ENCODE data around the gene GNB2. TPM values are rescaled to one million over a fixed set of nuclear protein-coding genes. Genes with fewer than 3 reads are reported as not detected.
A peak's percentile ranks its signal among the peaks of the same experiment; 100 is the strongest.

Gene GNB2
- total RNA-seq, 1 experiment from 2014 or later, result 174 TPM

DNA sequence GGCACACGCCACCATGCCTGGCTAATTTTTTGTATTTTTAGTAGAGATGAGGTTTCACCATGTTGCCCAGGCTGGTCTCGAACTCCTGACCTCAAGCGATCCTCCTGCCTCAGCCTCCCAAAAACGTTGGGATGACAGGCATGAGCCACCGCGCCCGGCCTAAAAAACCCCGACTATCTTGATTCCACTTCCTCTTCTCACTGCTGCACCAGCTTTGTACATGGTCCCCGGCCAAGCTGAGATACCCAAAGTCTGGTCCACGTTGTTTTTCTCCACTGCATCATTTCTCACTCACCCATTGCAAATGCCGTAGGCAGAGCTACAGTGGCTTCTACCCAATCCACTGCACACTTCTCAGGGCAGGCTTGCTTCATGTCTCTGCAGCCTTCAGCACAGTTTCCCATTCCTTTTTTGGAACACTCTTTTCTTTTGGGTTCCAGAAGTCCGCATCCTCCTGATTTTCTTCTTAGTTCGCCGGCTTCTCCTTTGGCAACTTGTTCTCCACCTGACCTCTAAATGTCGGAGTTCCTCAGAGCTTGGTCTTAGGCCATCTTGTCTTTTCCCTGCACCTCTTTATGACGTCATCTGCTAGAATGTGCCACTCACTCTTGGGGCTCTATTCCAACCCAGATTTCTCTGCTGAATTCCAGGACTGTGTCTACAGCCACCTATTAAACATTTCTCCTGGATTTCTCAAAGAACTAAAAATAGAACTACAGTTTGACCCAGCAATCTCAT, 6.0 kb upstream of the GNB2 start:
- Histone ChIP-seq H3K27ac (ENCODE audit: insufficient read length, low read depth, low read length) (no peak overlapping the region), H3K23me2 (ENCODE audit: insufficient read length, low read depth, low read length, poor library complexity, severe bottlenecking) (no peaks in the 10 kb centered on the region), H3K4me1 (ENCODE audit: insufficient read depth, low read length) (no peaks in the 10 kb centered on the region), H3K18ac (ENCODE audit: insufficient read length, low read depth, low read length) (no peak overlapping the region), H4K8ac (replicated peaks; ENCODE audit: insufficient read length, low read depth, low read length) (no peak overlapping the region), H3T11ph (ENCODE audit: low read length) (no peak overlapping the region), H3K4ac (ENCODE audit: low read depth, low read length) (no peak overlapping the region), H3K14ac (ENCODE audit: insufficient read depth, low read length) (no peak overlapping the region), H3K79me2 (ENCODE audit: insufficient read depth, low read length) (no peaks in the 10 kb centered on the region), H3K56ac (ENCODE audit: insufficient read length, low read depth, low read length) (no peak overlapping the region), H2BK120ac (ENCODE audit: low read depth, low read length, poor library complexity, severe bottlenecking) (no peak overlapping the region), H2BK5ac (ENCODE audit: insufficient read length, low read length) (no peak overlapping the region), H3K23ac (ENCODE audit: insufficient read length, low read depth, low read length) (no peak overlapping the region), H3K9ac (ENCODE audit: extremely low read depth, insufficient read length, low read length) (no peak overlapping the region), H2AFZ (ENCODE audit: low read length) (no peak overlapping the region), H2BK15ac (ENCODE audit: low read depth, low read length) (no peak overlapping the region), H4K20me1 (ENCODE audit: control insufficient read depth, insufficient read depth, insufficient read length) (no peaks in the 10 kb centered on the region), H4K91ac (ENCODE audit: insufficient read length, low read depth, low read length) (no peak overlapping the region), H2BK12ac (ENCODE audit: insufficient read length, low read depth, low read length) (no peak overlapping the region), H3K27me3 (ENCODE audit: insufficient read depth, low read length) (no peaks in the 10 kb centered on the region), H4K5ac (ENCODE audit: insufficient read length, low read depth, low read length) (no peak overlapping the region), H3K9me3 (ENCODE audit: control insufficient read depth, low read depth, low read length) (no peaks in the 10 kb centered on the region), H3K79me1 (ENCODE audit: insufficient read depth, low read depth, low read length, poor library complexity, severe bottlenecking) (no peaks in the 10 kb centered on the region), H2BK20ac (ENCODE audit: low read depth, low read length, poor library complexity, severe bottlenecking) (no peak overlapping the region), H2AK5ac (ENCODE audit: insufficient read length, low read length) (no peak overlapping the region), H3K4me2 (ENCODE audit: insufficient read depth, insufficient read length, low read length) (no peak overlapping the region)
- no CpG with 5 or more reads among the region's 16 CpGs for WGBS (ENCODE audit: extremely low coverage, insufficient read length, low lambda C conversion rate)
- peaks cover 41% of the 10 kb centered on the region for H3K27me3 Mint-ChIP-seq (ENCODE audit: low read depth)
- peak overlapping the region in 1 of 3 experiments; percentile 9; a peak in 1 of 7 replicates for H3K27ac Mint-ChIP-seq
- H3K36me3 Mint-ChIP-seq (ENCODE audit: insufficient read depth in 1 of 3, low read depth in 3 of 3), result no peaks in the 10 kb centered on the region; a peak in 1 of 7 replicates
- H3K4me3 Mint-ChIP-seq, result no peak overlapping the region
- peaks cover 9 to 11% of the 10 kb centered on the region in 2 experiments for H3K4me1 Mint-ChIP-seq
- no peak for DNase-seq
- no peaks in the 10 kb centered on the region; a peak in 2 of 5 replicates for H3K9me3 Mint-ChIP-seq
- TF ChIP-seq, protein P1, sequence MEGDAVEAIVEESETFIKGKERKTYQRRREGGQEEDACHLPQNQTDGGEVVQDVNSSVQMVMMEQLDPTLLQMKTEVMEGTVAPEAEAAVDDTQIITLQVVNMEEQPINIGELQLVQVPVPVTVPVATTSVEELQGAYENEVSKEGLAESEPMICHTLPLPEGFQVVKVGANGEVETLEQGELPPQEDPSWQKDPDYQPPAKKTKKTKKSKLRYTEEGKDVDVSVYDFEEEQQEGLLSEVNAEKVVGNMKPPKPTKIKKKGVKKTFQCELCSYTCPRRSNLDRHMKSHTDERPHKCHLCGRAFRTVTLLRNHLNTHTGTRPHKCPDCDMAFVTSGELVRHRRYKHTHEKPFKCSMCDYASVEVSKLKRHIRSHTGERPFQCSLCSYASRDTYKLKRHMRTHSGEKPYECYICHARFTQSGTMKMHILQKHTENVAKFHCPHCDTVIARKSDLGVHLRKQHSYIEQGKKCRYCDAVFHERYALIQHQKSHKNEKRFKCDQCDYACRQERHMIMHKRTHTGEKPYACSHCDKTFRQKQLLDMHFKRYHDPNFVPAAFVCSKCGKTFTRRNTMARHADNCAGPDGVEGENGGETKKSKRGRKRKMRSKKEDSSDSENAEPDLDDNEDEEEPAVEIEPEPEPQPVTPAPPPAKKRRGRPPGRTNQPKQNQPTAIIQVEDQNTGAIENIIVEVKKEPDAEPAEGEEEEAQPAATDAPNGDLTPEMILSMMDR (conservative IDR thresholded peaks at IDR 0.05), result no peak
